GM21528 (cell line): ENCODE results near the gene SPECC1.
"Not testable (repeated sequence)": the region's sequence is repeated elsewhere in the genome, so short reads cannot be mapped to it uniquely, and the experiment has no call there.

Experiments used
- ATAC-seq: cut with Tn5 transposase; IDR thresholded peaks from one replicate; pipeline ENCODE4 v1.9.1; 2021; ENCODE audit warnings: mild to moderate bottlenecking, moderate library complexity; ENCODE audit not compliant: unreplicated experiment, low FRiP score

SPECC1 gene

DNA sequence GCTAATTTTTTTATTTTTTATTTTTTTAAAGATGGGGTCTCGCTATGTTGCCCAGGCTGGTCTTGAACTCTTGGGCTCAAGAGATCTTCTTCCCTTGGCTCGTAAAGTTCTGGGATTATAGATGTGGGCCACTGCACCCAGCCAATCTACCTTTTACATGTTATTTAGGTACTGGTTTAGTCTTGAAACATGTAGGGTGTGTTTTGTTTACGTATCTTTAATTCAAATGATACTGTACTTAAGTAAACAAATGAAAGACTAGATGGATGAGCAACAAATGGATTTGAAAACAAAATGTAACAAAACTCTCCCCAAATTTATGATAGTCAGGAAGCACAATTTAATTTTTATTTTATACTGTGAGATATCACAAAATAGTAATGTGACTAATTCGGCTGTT, 250.5 kb downstream of the SPECC1 start:
- no peak for ATAC-seq

DNA sequence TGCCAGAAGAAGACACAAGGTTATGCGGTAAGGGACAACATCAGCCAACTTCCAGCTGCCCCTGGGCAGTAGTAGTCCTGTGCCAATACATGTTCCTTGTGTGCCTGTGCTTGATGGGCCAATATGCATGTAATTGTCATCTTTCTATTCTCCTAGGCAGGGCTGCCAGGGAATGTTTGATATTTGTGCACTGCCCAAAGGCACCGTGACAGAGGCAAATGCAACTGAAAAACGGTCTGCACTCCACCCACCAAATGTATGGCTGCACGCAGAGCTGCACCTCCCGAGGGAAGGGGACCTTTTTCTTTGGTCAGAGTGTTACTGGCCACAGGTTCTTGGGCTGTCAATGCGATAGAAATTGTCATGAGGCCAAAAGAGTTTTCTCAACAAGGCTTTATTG, 251.1 kb downstream of the SPECC1 start:
- no peak for ATAC-seq

DNA sequence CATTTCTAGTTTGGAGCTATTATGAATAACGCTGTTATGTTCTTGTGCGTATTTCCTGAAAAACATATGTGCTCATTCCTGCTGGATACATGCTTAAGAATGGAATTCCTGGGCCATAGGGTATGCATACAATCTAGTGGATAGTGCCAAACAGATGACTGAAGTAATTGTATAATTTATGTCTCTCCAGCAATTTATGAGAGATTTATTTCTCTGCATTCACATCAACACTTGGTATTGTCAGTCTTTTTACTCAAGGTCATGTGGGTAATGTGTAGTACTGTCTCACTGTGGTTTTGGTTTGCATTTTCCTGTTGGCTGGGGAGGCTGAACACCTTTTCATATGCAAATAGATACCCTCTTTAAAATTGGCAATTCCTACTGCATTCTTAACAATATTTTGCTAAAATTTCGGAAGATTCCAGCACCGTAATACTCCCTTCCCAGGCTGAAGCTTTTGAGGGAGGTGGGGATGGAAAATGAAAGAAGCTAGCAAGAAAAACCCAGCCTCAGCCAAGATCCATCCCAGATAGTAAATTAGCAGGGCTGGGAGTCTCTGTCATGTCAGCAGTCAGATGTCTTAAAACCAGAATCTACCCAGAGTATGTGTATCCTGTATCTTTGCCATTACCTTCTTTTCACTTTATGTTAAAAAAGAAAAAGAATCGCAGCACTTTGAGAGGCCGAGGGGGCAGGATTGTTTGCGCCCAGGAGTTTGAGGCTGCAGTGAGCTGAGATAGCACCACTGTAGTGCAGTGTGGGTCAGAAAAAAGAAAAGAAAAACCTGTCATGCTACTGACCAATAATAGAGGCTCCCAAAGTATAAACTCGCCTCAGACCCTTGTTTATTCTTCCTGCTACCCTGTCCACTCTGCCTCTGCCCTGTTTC, 253.3 kb downstream of the SPECC1 start:
- no peak for ATAC-seq

DNA sequence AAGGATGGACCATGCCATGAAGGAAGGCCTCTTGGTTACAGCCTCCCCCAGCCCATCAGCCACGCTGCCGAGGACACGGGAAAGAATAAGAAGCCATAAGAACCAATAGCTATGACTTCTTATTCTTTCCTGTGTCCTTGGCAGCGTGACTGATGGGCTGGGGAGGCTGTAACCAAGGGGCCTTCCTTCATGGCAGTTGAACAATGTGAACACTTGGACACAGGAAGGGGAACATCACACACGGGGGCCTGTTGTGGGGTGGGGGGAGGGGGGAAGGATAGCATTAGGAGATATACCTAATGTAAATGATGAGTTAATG, 253.9 kb downstream of the SPECC1 start:
- not testable (repeated sequence) for ATAC-seq

GRCh38 chr17:20263595-20263994, 254.4 kb downstream of the SPECC1 start:
- ATAC-seq: no peak

DNA sequence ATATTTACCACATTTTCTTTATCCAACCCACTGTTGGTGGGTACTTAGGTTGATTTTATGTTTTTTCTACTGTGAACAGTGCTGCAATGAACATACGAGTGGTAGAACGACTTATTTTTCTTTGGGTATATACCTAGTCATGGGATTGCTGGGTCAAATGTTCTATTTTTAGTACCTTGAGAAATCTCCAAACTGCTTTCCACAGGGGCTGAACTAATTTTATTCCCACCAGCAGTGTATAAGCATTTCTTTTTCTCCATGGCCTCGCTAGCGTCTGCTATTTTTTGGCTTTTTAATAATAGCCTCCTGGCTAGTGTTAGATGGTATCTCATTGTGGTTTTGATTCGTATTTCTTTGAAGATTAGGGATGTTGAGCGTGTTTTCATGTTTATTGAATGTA, 255.8 kb downstream of the SPECC1 start:
- ATAC-seq: no peak

DNA sequence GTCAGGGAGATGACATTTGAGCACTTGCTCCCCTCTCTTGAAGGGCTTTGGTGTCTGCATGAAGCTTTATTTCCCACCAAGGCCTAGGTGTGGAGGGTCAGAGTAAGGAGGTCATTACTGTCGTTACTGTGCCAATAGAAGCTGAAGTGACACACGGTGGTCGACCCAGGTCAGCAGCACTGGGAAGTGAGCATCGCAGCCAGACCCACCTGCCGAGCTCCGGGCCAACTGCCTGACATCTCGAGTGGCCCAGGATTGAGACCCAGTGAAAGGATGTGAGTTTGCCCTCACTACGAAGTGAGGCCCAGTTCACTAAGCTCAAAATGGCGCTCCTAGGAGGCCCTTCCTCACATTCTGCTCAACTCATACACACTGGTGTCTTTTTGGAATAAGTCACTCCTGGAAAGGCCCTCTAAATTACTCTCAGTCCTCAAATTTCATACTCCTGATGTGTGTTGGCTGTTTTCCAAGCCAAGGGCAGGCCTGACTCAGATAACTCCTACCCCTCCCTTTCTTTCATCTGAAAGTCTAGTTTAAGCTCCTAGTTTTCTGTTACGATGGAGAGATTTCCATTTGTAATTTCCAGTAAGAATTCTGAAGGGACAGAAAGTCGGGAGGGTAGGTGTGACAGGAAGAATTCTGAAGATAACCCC, 257.8 kb downstream of the SPECC1 start:
- no peak for ATAC-seq

DNA sequence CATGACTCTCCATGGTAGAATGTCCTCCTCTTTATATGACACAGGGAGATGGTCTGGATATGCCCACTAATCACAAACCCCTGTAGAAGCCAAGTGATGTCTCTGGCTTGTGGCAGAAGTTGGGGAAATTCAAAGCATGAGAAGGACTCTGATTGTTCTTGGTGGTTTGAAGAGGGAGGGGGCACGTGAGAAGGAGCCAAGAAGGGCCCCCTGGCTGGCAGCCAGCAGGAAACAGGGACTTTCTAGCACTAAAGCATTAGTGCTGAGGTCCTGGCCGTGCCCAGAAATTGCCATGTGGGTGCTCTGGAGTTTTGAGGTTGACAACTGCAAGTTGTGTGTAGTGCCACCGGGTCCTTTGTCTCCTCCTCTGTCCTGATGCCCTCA, 258.3 kb downstream of the SPECC1 start:
- no peak for ATAC-seq

DNA sequence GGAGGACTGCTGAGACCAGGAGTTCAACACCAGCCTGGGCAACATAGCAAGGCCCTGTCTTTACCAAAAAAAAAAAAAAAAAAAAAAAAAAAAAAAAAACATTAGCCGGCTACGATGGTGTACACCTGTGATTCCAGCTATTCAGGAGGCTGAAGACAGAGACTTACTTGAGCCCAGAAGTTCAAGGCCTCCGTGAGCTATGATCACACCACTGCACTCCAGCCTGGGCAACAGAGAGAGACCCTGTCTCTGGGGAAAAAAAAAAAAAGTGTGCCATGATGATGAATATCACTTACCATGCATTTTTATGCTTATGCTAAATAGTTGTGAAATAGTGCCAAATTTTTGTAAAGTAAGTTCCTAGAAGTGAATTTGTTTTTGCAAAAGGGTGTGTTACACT, 261.2 kb downstream of the SPECC1 start:
- no peak for ATAC-seq

- no peak for ATAC-seq
These were observed 262.0 kb downstream of the SPECC1 start for GRCh38 chr17:20271011-20271610.

DNA sequence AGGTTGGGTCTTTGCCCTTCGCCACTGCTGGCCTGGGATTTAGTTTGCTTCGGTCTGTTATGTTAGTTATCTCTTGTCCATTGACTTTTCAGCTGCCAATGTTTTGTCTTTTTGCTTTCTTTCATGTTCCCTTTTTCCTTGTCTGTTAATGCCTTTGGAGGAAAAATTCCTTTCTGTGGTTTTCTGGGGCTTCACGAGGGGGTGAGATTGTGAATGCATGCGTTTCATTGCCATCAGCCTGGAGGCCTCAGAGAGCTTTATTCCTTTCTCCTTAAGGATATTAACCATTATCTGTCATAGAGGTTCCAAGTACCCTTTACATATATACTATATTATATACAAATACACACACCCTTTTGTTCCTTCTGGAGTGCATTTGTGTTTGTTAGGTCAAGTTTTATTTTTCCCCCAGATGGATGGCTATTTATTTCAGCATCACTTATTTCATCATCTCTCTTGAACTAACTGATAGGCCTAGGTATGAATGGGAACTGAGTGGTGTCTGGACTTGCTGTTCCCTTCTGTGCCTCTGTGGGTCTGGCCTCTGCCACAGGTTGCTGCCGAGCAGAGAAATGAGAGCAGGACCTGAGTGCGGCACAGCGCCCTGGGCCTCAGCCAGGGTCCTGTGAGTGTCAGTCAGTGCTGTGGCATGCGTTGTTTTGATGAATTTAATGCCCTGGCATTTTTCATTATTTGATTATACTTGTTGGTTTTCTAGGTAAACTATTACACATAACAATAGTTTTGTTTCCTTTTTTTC, 264.8 kb downstream of the SPECC1 start:
- no peak for ATAC-seq

DNA sequence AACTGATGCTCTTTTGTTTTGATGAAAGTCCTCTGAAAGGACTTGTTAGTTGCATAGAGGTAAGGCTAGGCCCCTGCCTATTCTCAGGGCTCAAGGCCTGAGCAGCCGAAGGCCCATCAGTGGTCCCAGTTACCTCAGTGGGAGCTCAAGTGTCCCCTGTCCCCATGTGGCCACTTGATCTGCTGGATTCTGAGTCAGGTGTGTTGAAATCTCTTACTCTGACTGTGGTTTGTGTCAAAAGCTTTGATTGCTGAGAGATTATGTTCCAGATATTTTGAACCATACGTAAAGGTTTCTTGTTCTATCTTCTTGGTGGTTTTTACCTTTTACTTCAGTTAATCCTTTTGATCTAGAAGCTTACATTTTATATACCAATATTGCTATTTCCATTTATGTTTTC, 266.5 kb downstream of the SPECC1 start:
- no peak for ATAC-seq

DNA sequence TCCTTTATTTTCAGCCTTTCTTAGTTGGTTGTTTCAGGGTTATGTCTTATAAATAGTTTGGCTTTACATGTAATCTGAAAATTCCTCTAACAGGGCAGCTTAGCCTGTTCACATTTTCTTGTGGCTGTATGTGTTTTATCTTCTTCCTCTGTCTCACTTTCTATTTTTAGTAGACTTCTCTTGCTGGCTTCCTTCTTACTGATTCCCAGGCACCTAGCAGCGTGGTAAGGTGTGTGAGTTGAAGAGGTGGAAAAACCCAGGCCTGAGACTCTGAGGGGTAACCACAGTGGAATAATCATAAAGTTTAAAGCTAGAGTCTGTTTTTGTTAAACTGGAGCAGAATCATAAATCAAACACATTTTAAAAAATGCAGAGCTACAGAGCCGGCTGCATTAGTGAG, 267.3 kb downstream of the SPECC1 start:
- ATAC-seq: no peak

- no peak for ATAC-seq
These were observed 269.6 kb downstream of the SPECC1 start for GRCh38 chr17:20278805-20279204.

- ATAC-seq: no peak
These were observed 270.5 kb downstream of the SPECC1 start for GRCh38 chr17:20279631-20280030.

GRCh38 chr17:20280051-20280450, 270.9 kb downstream of the SPECC1 start:
- no peak for ATAC-seq

DNA sequence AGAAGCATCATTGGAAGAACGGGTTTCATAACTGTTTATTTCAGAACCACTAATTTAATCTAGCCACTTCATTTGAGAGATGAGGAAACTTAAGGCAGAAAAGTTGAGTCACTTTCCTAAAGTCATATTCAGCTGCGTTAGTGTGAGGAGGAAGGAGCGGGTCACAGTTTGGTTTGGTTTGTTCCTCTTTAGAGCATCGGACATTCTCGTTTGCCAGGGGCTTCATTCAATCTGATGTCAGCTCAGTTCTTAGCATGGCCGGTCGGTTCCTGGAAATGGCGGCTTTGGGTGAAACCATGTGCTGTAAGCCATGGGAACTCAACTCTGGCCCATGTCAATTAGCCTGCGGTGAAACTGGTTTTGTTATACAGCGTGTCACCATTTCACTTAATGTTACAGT, 271.7 kb downstream of the SPECC1 start:
- ATAC-seq: no peak

- ATAC-seq: no peak
These were observed 272.7 kb downstream of the SPECC1 start for GRCh38 chr17:20281860-20282259.

DNA sequence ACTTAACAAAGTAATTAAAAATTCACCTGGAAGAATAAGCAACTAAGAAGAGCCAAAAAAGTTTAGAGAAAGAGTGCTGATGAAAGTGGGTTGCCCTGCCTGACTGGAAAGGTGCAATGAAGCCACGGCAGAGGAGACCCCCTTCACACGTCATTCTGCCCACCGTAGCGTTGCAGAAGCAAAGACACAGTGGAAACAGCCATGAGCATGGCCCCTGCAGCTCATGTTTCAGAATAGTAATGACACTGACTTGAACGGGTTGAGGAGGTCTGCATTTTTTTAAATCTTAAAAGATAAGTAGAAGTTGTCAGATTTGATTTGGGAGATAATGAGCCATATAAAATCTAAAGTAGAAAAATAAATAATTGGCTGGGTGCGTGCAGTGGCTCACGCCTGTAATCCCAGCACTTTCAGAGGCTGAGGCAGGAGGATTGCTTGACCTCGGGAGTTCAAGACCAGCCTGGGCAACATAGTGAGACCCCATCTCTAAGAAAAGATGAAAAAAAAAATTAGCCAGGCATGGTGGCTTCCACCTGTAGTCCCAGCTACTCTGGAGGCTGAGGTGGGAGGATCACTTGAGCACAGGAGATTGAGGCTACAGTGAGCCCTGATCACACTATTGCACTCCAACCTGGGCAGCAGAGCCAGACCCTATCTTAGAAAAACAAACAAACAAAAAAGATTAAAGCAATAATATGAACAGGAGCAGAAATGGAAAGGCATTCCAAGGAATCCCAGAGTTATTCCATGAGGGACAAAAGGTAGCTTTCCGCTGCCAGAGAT, 273.6 kb downstream of the SPECC1 start:
- ATAC-seq: no peak

DNA sequence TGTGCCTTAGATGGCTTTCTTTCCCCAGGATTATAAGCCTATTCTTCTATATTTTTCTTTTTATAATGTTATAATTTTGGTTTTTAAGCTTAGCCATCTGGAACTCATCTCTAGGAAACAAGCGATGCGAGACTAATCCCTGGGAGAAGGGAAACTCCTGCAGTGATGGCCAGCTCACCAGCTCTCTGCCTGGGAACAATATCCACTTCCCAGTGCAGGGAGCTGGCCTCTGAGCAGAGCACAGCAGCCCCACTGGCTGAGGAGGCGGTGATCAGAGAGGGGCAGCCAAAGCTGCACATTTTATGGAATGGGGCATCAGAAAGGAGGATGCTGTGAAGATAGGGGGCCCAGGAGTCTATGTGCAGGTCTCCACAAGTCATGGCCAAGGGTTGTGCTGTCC, 274.9 kb downstream of the SPECC1 start:
- no peak for ATAC-seq
